Stimulated activated memory B cell treated with anti-CD40 and anti-IgM and Interleukin-4, amounts not matched to agents 10 μg/mL and 1 μg/mL and 100 μg/mL, for 72 hours (primary cell): Measurements from ENCODE around the gene MPRIP.
A peak's percentile ranks its signal among the peaks of the same experiment; 100 is the strongest.

Experiments
- ATAC-seq: fragments of 150-1000 bp; cut with Tn5 transposase; 2 replicates; pipeline ENCODE4 v1.10.0; 2021
- H3K27ac Mint-ChIP-seq: one replicate; pipeline ENCODE4 v1.8.0; 2022; ENCODE audit warnings: mild to moderate bottlenecking, mixed read lengths
- H3K27me3 Mint-ChIP-seq: one replicate; pipeline ENCODE4 v1.8.0; 2022; ENCODE audit warnings: mixed read lengths
- H3K36me3 Mint-ChIP-seq: one replicate; pipeline ENCODE4 v1.8.0; 2022; ENCODE audit warnings: mixed read lengths
- H3K4me1 Mint-ChIP-seq: one replicate; pipeline ENCODE4 v1.8.0; 2022; ENCODE audit warnings: mixed read lengths
- H3K4me3 Mint-ChIP-seq: one replicate; pipeline ENCODE4 v1.8.0; 2022; ENCODE audit warnings: mild to moderate bottlenecking, moderate library complexity, mixed read lengths
- H3K9me3 Mint-ChIP-seq: one replicate; pipeline ENCODE4 v1.8.0; 2022; ENCODE audit warnings: mixed read lengths

The MPRIP gene

DNA sequence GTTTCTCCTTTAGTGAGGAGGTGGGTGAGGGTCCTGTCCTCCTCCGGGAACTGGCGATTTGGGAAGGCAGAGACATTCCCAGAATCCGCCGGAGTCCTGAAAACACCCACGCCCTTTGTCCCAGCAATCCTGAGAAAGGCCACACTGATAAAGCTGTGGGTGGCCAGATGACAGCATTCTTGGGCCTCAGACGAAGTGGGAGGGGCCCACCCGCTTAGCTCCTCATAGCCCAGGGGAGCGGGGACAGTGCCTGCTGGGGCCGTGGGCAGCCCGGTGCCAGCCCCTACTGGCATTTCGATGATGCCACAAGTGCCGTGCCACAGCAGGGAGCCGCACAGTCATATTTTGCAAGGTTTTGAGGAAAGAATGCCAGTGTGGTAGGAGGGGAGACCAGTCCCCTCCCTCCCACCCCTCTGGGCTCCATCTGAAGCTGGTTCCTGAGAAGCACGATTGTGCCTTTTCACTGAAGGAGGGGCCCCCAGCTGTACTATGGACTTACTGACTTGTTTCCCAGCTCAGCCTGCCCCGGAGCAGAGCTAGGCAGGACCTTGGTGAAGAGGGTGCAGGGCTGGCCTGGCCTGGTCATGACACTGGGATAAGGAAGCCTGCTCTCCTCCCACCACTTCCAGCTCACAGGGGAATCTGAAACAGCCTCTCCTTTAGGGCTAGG is 20.9 kb upstream of the MPRIP start:
- no peaks in the 10 kb centered on the region for H3K36me3 Mint-ChIP-seq
- no peak overlapping the region for H3K27ac Mint-ChIP-seq
- H3K27me3 Mint-ChIP-seq: no peaks in the 10 kb centered on the region
- H3K9me3 Mint-ChIP-seq: no peaks in the 10 kb centered on the region
- no peak for ATAC-seq
- no peak overlapping the region for H3K4me3 Mint-ChIP-seq
- H3K4me1 Mint-ChIP-seq: peaks cover 17% of the 10 kb centered on the region

DNA sequence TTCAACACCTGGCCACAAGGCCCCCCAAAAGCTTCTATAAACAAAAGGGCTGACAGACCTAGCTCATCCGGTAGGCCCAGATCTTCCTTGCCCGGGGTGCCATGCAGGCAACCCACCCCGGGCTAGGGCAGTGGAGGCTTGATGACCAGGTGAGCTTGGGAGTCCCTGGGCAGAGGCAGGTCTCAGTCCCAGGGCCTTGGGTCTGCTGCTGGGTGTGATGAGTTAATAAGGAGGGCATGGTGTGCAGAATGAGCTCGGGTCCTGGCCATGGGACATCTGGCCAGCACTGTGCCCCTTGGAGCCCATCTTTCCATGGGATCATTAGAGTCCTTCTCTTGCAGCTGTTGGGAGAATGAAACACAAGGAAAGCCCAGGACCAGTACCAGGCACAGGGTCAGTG is 20.2 kb upstream of the MPRIP start:
- no peak for ATAC-seq
- no peaks in the 10 kb centered on the region for H3K9me3 Mint-ChIP-seq
- no peak overlapping the region for H3K4me3 Mint-ChIP-seq
- no peak overlapping the region for H3K27ac Mint-ChIP-seq
- no peaks in the 10 kb centered on the region for H3K27me3 Mint-ChIP-seq
- no peaks in the 10 kb centered on the region for H3K36me3 Mint-ChIP-seq
- H3K4me1 Mint-ChIP-seq: peaks cover 10% of the 10 kb centered on the region

DNA sequence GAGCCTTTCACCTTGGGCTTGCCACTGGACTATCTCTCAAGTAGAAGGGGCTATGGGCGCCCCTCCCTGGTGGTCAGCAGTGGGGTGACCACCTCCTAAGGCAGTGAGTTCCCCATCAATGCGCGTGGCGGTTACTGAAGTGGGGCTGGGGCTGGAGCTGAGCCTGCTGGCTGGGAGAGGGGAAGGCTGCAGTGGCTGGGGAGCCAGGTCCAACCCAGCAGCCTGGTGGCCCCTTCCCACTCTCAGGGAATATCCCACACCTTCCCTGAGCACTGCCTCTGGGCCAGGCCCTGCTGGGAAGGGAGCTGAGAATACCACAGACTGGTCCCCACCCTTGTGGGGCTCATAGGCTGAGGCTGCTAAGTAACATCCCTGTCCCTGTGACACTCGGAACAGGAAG is 19.8 kb upstream of the MPRIP start:
- Mint-ChIP-seq H3K4me1 (peaks cover 8% of the 10 kb centered on the region), H3K4me3 (no peak overlapping the region), H3K36me3 (no peaks in the 10 kb centered on the region), H3K9me3 (no peaks in the 10 kb centered on the region), H3K27me3 (no peaks in the 10 kb centered on the region), H3K27ac (no peak overlapping the region)
- no peak for ATAC-seq

DNA sequence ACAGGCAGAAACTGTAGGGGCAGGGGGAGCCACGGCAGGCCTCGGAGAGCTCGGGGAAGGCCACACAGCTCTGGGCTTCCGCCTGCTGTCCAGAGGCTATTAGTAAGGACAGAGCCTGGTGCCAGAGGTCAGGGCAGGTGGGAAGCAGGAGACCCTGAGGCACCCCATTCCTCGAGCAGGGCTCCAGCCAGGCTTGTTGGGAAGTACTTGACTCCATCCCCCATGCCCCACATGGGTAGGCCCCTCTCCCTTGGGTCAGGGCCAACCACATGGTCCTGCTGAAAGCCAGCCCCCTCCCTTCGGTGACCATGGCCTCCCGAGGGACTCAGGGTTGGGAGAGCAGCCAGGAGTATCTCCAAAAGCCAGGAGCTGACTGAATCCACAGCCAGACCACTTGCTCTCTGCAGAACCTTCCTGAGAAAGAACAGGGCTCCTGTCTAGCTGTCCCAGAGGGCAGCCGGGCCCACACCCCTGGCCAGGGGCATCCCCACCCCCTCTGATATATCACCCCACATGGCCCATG is 17.4 kb upstream of the MPRIP start:
- no peak overlapping the region for H3K27ac Mint-ChIP-seq
- peaks cover 10% of the 10 kb centered on the region for H3K27me3 Mint-ChIP-seq
- no peak for ATAC-seq
- no peak overlapping the region for H3K4me3 Mint-ChIP-seq
- H3K36me3 Mint-ChIP-seq: no peaks in the 10 kb centered on the region
- no peaks in the 10 kb centered on the region for H3K9me3 Mint-ChIP-seq
- H3K4me1 Mint-ChIP-seq: peaks cover 18% of the 10 kb centered on the region

DNA sequence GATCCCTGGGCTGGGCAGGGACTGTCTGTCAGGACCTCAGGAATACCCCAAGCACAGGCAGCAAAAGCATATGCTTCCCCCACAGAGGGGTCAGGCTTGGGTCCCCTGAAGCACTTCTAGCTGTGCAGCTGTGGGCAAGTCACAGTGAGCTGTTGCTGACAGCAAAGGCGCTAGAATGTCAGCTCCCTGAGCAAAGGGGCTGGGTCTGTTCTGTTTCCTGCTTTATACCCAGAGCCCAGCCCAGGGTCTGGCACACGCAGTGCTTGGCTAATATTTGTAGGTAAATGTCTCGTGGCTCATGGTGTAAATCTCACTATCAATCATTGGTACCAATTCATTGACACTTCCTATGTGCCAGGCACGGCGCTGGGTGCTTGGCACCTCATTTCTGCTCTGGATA is 16.6 kb upstream of the MPRIP start:
- no peak overlapping the region for H3K4me3 Mint-ChIP-seq
- no peaks in the 10 kb centered on the region for H3K9me3 Mint-ChIP-seq
- H3K4me1 Mint-ChIP-seq: peaks cover 26% of the 10 kb centered on the region
- H3K27me3 Mint-ChIP-seq: peaks cover 17% of the 10 kb centered on the region
- H3K27ac Mint-ChIP-seq: no peak overlapping the region
- ATAC-seq: no peak
- no peaks in the 10 kb centered on the region for H3K36me3 Mint-ChIP-seq

DNA sequence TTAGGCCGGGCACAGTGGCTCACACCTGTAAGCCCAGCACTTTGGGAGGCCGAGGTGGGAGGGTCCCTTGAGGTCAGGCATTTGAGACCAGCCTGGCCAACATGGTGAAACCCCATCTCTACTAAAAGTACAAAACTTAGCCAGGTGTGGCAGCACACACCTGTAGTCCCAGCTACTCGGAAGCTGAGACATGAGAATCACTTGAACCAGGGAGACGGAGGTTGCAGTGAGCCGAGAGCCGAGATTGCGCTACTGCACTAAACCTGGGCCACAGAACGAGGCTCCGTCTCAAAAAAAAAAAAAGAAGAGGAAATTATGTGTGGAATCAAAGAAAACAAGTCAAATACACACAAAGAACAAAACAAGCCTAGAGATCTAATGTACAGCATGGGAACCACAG is 16.1 kb upstream of the MPRIP start:
- Mint-ChIP-seq H3K4me3 (no peak overlapping the region), H3K27ac (no peak overlapping the region), H3K36me3 (no peaks in the 10 kb centered on the region), H3K27me3 (peaks cover 20% of the 10 kb centered on the region), H3K4me1 (peaks cover 27% of the 10 kb centered on the region), H3K9me3 (no peaks in the 10 kb centered on the region)
- no peak for ATAC-seq

DNA sequence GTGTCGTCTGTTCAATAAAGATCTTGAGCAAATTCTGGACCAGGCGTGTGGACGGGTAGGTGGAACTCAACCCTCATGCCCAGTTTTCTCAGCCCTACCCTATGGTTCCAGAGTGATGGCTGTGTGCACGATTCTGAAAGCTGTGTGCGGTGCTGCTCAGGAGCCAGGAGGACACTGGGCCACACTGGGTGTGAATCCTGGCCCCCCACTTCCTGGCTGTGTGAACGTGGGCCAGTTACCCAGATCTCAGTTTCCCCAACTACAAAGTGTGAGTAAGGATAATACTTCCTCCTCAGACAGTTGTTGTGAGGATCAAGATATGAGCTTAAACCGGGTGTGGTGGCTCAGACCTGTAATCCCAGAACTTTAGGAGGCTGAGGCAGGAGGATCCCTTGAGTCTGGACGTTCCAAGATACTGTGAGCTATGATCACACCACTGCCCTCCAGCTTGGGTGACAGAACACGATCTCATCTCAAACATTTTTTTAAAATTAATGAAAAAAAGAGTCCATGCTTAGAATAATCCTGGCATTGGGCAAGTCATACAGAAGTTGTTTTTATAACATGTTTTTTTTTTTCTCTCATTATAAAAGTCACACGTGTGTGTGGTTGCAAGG is 14.7 kb upstream of the MPRIP start:
- Mint-ChIP-seq H3K4me3 (no peak overlapping the region), H3K27ac (no peak overlapping the region), H3K27me3 (peaks cover 20% of the 10 kb centered on the region), H3K4me1 (peaks cover 27% of the 10 kb centered on the region), H3K9me3 (no peaks in the 10 kb centered on the region), H3K36me3 (no peaks in the 10 kb centered on the region)
- no peak for ATAC-seq

DNA sequence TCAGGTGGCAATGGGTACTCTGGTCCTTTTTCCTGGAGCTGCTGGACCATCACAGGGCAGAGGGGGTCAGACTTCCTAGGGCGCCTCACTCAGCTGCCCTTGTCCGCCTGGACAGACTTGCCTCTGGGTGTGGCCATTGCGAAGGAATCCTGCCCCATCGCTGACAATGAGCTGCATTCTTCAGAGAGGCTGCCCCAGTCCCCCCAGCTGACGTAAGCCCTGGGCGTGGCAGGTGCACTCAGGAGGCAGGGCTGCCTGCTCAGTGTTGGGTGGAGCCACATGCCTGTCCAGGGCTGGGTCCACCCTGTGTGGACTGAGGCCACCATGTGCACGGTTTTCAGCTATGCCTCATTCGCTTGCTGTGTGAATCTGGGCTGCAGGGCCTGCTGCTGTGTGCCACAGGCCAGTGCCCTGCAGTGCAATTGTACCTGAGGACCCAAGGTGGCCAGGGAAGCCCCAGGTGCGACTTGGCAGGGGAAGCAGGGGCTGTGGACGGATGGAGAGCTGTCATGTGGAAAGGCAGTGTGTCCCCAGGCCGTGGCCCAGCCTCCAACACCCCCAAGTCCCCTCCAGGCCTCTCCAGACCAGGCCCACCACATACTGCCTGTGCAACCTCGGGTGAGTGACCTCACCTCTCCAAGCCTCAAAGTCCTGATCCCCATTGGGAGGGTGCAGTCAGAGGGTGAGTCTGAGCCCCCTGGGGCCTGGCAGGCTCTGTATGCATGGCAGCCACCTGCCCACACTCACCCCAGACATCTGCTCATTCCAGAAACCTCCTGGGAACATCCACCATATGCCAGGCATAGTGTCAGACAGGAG is 14.0 kb upstream of the MPRIP start:
- H3K9me3 Mint-ChIP-seq: no peaks in the 10 kb centered on the region
- H3K27me3 Mint-ChIP-seq: peaks cover 20% of the 10 kb centered on the region
- no peaks in the 10 kb centered on the region for H3K36me3 Mint-ChIP-seq
- peak overlapping the region; percentile 66 for H3K27ac Mint-ChIP-seq
- H3K4me1 Mint-ChIP-seq: peaks cover 27% of the 10 kb centered on the region
- H3K4me3 Mint-ChIP-seq: peak overlapping the region; percentile 23
- ATAC-seq: peak; percentile 51

DNA sequence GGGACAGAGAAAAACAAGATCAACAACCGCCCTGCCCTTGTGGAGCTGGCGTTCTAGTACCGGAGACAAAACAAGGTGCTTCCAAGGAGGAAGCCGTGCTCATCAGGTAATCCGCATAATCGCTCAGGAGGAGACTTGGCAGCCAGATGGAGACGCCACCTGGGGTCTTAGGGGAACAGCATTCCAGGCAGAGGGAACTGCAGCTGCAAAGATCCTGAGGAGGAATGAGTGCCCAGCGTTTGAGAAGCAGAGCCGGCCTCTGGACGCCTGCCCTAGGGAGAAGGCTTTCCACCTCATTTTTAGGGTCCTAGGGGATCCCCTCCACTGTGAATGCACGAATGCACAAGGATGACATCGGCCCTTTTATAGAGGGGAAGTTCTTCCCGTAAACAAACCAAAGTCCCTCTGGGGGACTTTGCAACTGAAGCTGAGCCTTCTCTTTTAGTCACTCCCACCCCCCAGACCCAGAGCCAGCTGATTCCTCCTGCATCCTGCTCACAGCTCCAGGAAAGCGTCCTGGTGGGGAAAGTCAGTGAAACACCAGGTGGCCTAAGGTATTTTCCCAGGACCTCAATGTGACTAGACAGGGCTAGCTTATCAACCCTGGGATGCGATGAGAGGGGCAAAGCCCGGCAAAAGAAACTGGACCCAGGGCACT is 13.2 kb upstream of the MPRIP start:
- Mint-ChIP-seq H3K27ac (peak overlapping the region; percentile 66), H3K4me1 (peaks cover 27% of the 10 kb centered on the region), H3K36me3 (no peaks in the 10 kb centered on the region)

DNA sequence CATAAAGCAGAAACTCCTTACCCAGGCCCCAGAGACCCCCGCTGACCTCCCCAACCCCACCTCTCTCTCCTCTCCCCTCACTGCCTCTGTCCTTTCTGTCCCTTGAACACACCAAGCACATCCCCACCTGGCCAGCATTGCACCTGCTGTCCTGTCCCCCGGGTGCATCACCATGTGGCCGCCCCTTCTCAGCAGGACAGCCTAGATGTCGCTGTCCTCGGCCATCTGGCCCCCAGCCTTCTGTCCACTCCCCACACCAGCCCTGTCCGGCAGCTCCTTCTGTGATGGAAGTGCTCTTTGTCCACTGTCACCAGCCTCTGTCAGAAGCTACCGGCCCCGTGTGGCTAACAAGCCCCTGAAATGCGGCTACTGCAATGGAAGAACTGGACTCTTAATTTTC is 12.3 kb upstream of the MPRIP start:
- Mint-ChIP-seq H3K4me3 (no peak overlapping the region), H3K27me3 (peaks cover 20% of the 10 kb centered on the region), H3K9me3 (no peaks in the 10 kb centered on the region), H3K27ac (peak overlapping the region; percentile 66), H3K36me3 (no peaks in the 10 kb centered on the region), H3K4me1 (peaks cover 27% of the 10 kb centered on the region)
- no peak for ATAC-seq

More for the DNA sequence above, 13.2 kb upstream of the MPRIP start:
- H3K27me3 Mint-ChIP-seq: peaks cover 20% of the 10 kb centered on the region
- no peaks in the 10 kb centered on the region for H3K9me3 Mint-ChIP-seq
- no peak for ATAC-seq
- H3K4me3 Mint-ChIP-seq: peak overlapping the region; percentile 23

DNA sequence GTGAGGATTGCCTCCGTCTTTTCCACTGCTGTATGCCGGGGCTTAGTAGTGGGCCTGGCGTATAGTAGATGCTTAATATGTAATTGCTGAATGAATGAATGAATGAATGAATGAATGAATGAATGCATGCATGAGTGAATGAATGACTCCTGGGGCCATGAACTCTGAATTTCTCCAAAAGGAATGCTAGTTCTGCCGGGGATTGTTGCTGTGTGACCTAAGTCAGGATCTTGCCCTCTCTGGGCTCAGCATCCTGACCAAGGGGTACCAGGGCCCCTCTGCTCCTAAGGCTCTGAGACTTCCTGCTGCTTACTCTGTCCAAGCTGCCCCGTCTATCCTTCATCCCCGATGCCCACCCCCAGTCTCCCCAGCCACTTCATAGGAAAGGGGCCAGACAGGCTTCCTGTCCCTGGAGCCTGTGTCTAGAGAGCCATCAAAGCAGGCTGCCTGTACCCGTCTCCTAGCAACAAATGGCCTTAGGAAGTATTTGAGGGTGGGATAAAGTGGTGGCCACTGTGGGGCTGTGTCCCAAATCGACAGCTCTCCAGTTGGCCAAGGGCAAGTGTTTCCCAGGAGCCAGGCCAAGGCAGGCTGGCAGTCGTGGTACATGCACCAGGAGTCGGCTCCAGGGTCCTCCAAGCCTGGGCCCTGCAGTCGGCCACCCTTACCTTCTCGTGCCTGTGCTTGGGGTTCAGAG is 11.6 kb upstream of the MPRIP start:
- Mint-ChIP-seq H3K36me3 (no peaks in the 10 kb centered on the region), H3K9me3 (no peaks in the 10 kb centered on the region)

DNA sequence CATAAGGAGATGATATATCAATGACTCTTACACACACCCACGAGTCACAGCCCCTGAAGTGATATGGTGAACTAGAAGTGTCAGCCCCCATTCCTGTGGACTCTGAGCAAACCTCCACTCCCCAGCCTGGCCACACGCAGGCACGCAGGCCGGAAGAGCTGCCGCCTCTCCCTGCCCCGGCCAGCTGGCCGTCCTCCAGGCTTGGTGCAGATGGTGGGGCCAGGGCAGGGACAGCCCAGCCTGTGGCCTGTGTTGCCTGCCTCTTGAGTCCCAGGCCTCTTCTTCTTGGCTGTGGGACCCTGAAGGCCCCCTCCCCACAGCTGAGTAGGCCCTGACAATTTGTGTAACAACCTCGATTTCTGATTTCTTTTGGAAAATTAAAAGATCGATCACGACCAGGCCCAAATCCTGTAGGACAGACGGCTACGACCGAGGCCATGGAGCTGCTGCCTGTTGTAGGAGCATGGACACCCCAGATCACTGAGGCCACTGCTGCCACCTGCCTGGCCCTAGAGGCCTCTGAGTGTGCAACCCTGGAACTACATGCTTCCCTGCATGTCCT is 10.0 kb upstream of the MPRIP start:
- Mint-ChIP-seq H3K9me3 (no peaks in the 10 kb centered on the region), H3K27ac (no peak overlapping the region), H3K27me3 (peaks cover 20% of the 10 kb centered on the region), H3K4me1 (peaks cover 42% of the 10 kb centered on the region), H3K36me3 (no peaks in the 10 kb centered on the region), H3K4me3 (no peak overlapping the region)
- ATAC-seq: no peak

More for the DNA sequence above, 11.6 kb upstream of the MPRIP start:
- ATAC-seq: no peak
- Mint-ChIP-seq H3K4me3 (no peak overlapping the region), H3K27ac (no peak overlapping the region), H3K27me3 (peaks cover 20% of the 10 kb centered on the region), H3K4me1 (peaks cover 28% of the 10 kb centered on the region)

DNA sequence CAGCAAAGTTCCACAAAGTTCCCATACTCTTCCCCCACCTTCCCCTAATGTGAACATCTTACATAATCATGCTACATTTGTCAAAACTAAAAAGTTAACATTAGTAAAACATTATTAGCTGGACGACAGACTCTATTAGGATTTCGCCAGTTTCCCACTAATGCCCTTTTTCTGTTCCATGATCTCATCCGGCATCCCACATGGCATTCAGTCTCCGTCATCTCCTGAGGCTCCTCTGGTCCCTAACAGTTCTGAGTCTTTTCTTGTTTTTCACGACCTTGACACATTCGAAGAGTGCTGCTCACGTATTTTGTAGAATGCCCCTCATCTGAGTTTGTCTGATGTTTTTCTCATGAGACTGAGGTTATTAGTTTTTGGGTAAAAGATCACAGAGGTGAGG is 8.8 kb upstream of the MPRIP start:
- no peaks in the 10 kb centered on the region for H3K9me3 Mint-ChIP-seq
- peaks cover 37% of the 10 kb centered on the region for H3K4me1 Mint-ChIP-seq
- peaks cover 20% of the 10 kb centered on the region for H3K27me3 Mint-ChIP-seq
- H3K4me3 Mint-ChIP-seq: no peak overlapping the region
- ATAC-seq: no peak
- no peak overlapping the region for H3K27ac Mint-ChIP-seq
- no peaks in the 10 kb centered on the region for H3K36me3 Mint-ChIP-seq

DNA sequence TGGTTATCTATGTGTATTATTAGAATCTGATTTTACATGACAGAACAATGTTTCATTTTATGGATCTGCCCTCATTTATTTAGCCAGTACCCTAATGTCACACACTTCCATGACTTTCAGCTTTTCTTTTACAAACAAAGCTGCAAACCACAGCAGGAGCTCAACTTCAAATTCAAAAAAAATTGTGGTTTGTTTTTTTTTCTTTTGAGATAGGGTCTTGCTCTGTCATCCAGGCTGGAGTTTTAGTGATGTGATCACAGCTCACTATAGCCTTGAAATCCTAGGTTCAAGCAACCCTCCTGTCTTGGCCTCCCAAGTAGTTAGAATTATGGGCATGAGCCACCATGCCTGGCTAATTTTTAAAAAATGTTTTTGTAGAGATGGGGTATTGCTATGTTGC is 8.2 kb upstream of the MPRIP start:
- no peaks in the 10 kb centered on the region for H3K9me3 Mint-ChIP-seq
- H3K4me1 Mint-ChIP-seq: peaks cover 32% of the 10 kb centered on the region
- H3K27me3 Mint-ChIP-seq: peaks cover 18% of the 10 kb centered on the region
- no peak for ATAC-seq
- no peaks in the 10 kb centered on the region for H3K36me3 Mint-ChIP-seq
- H3K4me3 Mint-ChIP-seq: no peak overlapping the region
- H3K27ac Mint-ChIP-seq: no peak overlapping the region
